Activated CD4-positive, alpha-beta T cell treated with anti-CD3 and anti-CD28 coated beads for 36 hours (primary cell): Measurements from ENCODE around the gene PLCB1. TPM values are rescaled to one million over a fixed set of nuclear protein-coding genes. Genes with fewer than 3 reads are reported as not detected.
A peak's percentile ranks its signal among the peaks of the same experiment; 100 is the strongest.

Source experiments
- ATAC-seq: fragments of 200-7000 bp; cut with Tn5 transposase; one replicate; pipeline ENCODE4 v1.10.0; 2021; ENCODE audit warnings: mild to moderate bottlenecking, moderate library complexity
- CTCF ChIA-PET: fragments of 350-600 bp; sonication (Branson Sonifier 250); formaldehyde crosslinking; loops from one replicate; lab custom pipeline; 2021; ENCODE audit warnings: antibody characterized with exemption; lab: Charles Lee
- POLR2A ChIA-PET: fragments of 350-600 bp; sonication (Branson Sonifier 250); formaldehyde crosslinking; loops from one replicate; lab custom pipeline; 2021; ENCODE audit warnings: antibody characterized with exemption, inconsistent platforms; lab: Charles Lee
- DNase-seq: peaks from one replicate; pipeline ENCODE4 v3.0.0-alpha.2; 2020
- H3K27ac Mint-ChIP-seq: one replicate; pipeline ENCODE4 v1.8.0; 2021; ENCODE audit warnings: mixed read lengths
- H3K27me3 Mint-ChIP-seq: one replicate; pipeline ENCODE4 v1.8.0; 2021; ENCODE audit warnings: mixed read lengths
- H3K36me3 Mint-ChIP-seq: one replicate; pipeline ENCODE4 v1.8.0; 2021; ENCODE audit warnings: low read depth, mixed read lengths
- H3K4me1 Mint-ChIP-seq: one replicate; pipeline ENCODE4 v1.8.0; 2021; ENCODE audit warnings: mixed read lengths
- H3K4me3 Mint-ChIP-seq: one replicate; pipeline ENCODE4 v1.8.0; 2021; ENCODE audit warnings: mild to moderate bottlenecking, moderate library complexity, mixed read lengths
- H3K9me3 Mint-ChIP-seq: one replicate; pipeline ENCODE4 v1.8.0; 2021; ENCODE audit warnings: low read depth, mixed read lengths
- intact Hi-C, 2 experiments: fragments of 100-400 bp; cut with DNase I in 1 of 2; cut with micrococcal nuclease in 1 of 2; formaldehyde crosslinking; loops; one replicate each; pipeline versions ENCODE4 v1.14.2 to v1.15.1; 2022 to 2024; cut with DNase I, micrococcal nuclease
- total RNA-seq, 2 experiments: library from RNA; stranded (reverse); gene quantifications; one replicate each; pipeline ENCODE4 v1.2.3, GENCODE V29; 2021

The PLCB1 gene
- total RNA-seq, 2 experiments from 2014 or later = 1.4 to 1.5 TPM

DNA sequence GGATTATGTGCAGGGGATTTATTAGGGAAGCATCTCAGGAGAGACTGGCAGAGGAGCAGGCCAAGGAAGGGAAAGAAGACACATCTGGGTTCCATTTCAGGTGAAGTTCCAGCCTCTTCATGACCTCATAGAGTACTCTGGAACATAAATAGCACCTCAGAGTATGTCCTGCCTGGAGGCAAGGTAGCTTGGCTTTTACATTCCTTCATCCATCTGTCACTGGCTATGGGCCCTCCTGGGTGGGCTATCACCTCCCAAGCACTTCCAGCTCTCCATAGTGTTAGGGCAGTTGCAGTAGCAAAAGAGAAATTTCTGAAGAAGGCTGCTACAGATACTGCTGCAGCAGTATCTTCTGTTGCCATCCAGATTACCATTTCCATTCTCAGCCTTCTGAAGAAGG is 116.0 kb downstream of the PLCB1 start:
- no peaks in the 10 kb centered on the region for H3K9me3 Mint-ChIP-seq
- no peak overlapping the region for H3K27ac Mint-ChIP-seq
- ChIA-PET CTCF (interaction anchor here (0.8 kb wide), 1 partner anchor 16 kb away, joined by 3 read pairs; no protein-coding TSS in a partner anchor), POLR2A (no interaction called here)
- ATAC-seq = no peak
- no peak overlapping the region for H3K4me3 Mint-ChIP-seq
- peaks cover 2% of the 10 kb centered on the region for H3K4me1 Mint-ChIP-seq
- no peak for DNase-seq
- H3K27me3 Mint-ChIP-seq = no peaks in the 10 kb centered on the region
- intact Hi-C loops = no loop called here
- no peaks in the 10 kb centered on the region for H3K36me3 Mint-ChIP-seq

DNA sequence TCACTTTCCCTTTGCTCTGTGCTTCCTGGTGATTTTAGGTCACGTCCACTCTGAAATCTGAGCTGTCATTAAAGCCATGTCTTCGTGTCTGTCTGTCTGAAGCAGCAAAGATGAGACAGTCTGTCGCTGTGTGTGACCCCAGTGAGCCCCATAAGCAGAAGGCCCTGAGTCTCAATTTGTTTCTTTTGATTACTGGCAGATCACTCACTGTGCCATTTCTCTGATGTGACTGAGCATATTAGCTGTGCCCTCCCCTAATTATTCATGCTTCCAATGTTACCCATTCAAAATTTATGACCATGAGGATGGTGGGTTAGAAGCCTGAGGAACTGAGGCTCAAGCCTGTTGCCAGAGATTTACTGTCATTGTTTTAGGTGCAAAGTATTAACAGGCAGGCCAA is 117.6 kb downstream of the PLCB1 start:
- ATAC-seq = no peak
- ChIA-PET POLR2A (no interaction called here), CTCF (no interaction called here)
- no peaks in the 10 kb centered on the region for H3K36me3 Mint-ChIP-seq
- H3K27me3 Mint-ChIP-seq = no peaks in the 10 kb centered on the region
- no peak overlapping the region for H3K27ac Mint-ChIP-seq
- no peak for DNase-seq
- peaks cover 2% of the 10 kb centered on the region for H3K4me1 Mint-ChIP-seq
- no peaks in the 10 kb centered on the region for H3K9me3 Mint-ChIP-seq
- H3K4me3 Mint-ChIP-seq = no peak overlapping the region
- intact Hi-C loops = no loop called here

GRCh38 chr20:8250539-8251200 is 118.6 kb downstream of the PLCB1 start:
- ChIA-PET CTCF (interaction anchor here (1.5 kb wide), 1 partner anchor 8 kb away, joined by 4 read pairs; no protein-coding TSS in a partner anchor), POLR2A (no interaction called here)
- ATAC-seq (no peak), DNase-seq (no peak)
- Mint-ChIP-seq H3K9me3 (no peaks in the 10 kb centered on the region), H3K36me3 (no peaks in the 10 kb centered on the region), H3K27me3 (no peaks in the 10 kb centered on the region), H3K4me1 (peaks cover 2% of the 10 kb centered on the region), H3K4me3 (no peak overlapping the region), H3K27ac (no peak overlapping the region)
- intact Hi-C loops = no loop called here

DNA sequence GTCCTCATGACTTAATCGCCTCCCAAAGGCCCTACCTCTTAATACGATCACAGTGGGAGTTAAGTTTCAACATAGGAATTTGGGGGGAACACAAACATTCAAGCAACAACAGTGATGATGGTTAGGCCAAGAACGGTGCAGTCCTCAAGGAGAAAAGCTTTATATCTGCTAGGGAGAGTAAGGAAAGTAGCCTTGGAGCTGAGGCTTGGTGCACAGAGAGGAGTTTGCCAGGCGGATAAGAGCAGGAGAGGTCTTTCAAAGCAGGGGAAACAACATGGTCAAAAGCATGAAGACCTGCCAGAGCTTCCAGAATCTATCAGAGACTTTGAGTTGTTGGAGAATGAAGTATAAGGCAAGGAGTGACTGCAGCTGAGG is 119.1 kb downstream of the PLCB1 start:
- intact Hi-C loops = no loop called here
- Mint-ChIP-seq H3K9me3 (no peaks in the 10 kb centered on the region), H3K4me3 (no peak overlapping the region), H3K36me3 (no peaks in the 10 kb centered on the region), H3K4me1 (peaks cover 2% of the 10 kb centered on the region), H3K27ac (no peak overlapping the region), H3K27me3 (no peaks in the 10 kb centered on the region)
- no peak for ATAC-seq
- DNase-seq = no peak
- ChIA-PET CTCF (interaction anchor here (1.5 kb wide), 1 partner anchor 9 kb away, joined by 4 read pairs; no protein-coding TSS in a partner anchor), POLR2A (interaction anchor here (0.6 kb wide), 1 partner anchor 66 kb away, joined by 4 read pairs; no protein-coding TSS in a partner anchor)

GRCh38 chr20:8254911-8255582 is 123.0 kb downstream of the PLCB1 start:
- Mint-ChIP-seq H3K4me3 (no peak overlapping the region), H3K9me3 (no peaks in the 10 kb centered on the region), H3K27me3 (no peaks in the 10 kb centered on the region), H3K4me1 (no peaks in the 10 kb centered on the region), H3K36me3 (no peaks in the 10 kb centered on the region), H3K27ac (no peak overlapping the region)
- ChIA-PET CTCF (no interaction called here), POLR2A (no interaction called here)
- no peak for ATAC-seq
- intact Hi-C loops = no loop called here
- DNase-seq = no peak

DNA sequence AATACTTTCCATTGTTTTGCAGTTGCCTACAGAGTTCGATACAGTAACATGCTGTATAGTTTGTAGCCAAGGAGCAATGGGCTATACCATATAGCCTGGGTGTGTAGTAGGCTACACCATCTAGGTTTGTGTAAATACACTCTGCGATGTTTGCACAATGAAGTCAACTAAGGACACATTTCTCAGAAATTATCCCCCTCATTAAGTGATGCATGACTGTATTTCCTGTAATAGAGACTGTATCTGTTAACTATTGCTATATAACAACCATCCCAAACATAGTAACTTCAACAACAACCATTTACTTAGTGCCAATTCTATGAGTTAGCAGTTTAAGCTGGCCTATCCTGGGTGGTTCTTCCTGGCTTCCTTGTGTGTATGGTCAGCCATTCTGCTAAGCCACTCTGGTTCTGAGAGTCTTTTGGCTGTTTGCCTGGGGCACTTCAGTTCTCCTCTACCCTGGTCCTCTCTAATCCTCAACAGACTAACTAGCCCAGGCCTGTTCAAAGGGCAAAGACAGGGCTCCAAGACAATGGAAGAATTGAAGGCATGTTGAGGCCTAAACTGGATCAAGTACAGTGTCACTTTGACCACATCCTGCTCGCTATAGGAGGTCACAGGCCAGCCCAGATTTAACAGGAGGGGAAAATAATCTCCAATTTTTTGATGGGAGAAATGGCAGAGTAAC is 124.0 kb downstream of the PLCB1 start:
- Mint-ChIP-seq H3K4me1 (no peaks in the 10 kb centered on the region), H3K27me3 (no peaks in the 10 kb centered on the region), H3K27ac (no peak overlapping the region), H3K9me3 (no peaks in the 10 kb centered on the region), H3K4me3 (no peak overlapping the region), H3K36me3 (no peaks in the 10 kb centered on the region)
- ATAC-seq = no peak
- ChIA-PET POLR2A (no interaction called here), CTCF (no interaction called here)
- intact Hi-C loops = no loop called here
- DNase-seq = no peak

- no peak for ATAC-seq
- no peak overlapping the region for H3K4me3 Mint-ChIP-seq
- ChIA-PET POLR2A (no interaction called here), CTCF (no interaction called here)
- no peak for DNase-seq
- no peaks in the 10 kb centered on the region for H3K27me3 Mint-ChIP-seq
- no peaks in the 10 kb centered on the region for H3K4me1 Mint-ChIP-seq
- intact Hi-C loops = no loop called here
- no peak overlapping the region for H3K27ac Mint-ChIP-seq
- H3K36me3 Mint-ChIP-seq = no peaks in the 10 kb centered on the region
- no peaks in the 10 kb centered on the region for H3K9me3 Mint-ChIP-seq
These were observed 128.8 kb downstream of the PLCB1 start for GRCh38 chr20:8260837-8261251.

- DNase-seq (no peak), ATAC-seq (no peak)
- no peaks in the 10 kb centered on the region for H3K27me3 Mint-ChIP-seq
- H3K36me3 Mint-ChIP-seq = no peaks in the 10 kb centered on the region
- H3K9me3 Mint-ChIP-seq = no peaks in the 10 kb centered on the region
- no peak overlapping the region for H3K4me3 Mint-ChIP-seq
- POLR2A ChIA-PET = no interaction called here
- intact Hi-C loops = no loop called here
- no peaks in the 10 kb centered on the region for H3K4me1 Mint-ChIP-seq
- H3K27ac Mint-ChIP-seq = no peak overlapping the region
- CTCF ChIA-PET = no interaction called here
These were observed 130.7 kb downstream of the PLCB1 start for GRCh38 chr20:8262721-8263120.

DNA sequence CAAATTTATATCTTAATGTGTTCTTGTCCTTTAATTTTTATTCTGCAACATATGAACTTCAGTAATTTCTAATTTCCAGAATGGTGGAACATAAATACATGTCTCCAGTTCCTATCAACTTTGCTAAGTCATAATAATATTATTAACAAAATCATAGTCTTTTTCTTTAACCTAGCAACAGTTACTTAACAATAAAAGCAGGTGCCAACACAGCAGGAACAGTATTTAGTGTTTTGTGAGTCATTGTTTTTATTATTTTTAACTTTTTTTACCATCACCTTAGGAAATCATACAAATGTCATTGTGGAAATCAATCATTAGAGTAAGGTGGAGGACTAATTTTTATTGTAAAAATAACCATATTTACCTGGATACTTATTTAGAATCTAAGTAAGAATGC is 133.5 kb downstream of the PLCB1 start:
- CTCF ChIA-PET = interaction anchor here (1.2 kb wide), 1 partner anchor 16 kb away, joined by 3 read pairs; no protein-coding TSS in a partner anchor
- Mint-ChIP-seq H3K4me3 (no peak overlapping the region), H3K27ac (no peak overlapping the region), H3K27me3 (peaks cover 2% of the 10 kb centered on the region), H3K9me3 (no peaks in the 10 kb centered on the region), H3K36me3 (no peaks in the 10 kb centered on the region), H3K4me1 (no peaks in the 10 kb centered on the region)
- intact Hi-C loops = no loop called here
- DNase-seq = no peak
- ATAC-seq = no peak
- POLR2A ChIA-PET = no interaction called here

DNA sequence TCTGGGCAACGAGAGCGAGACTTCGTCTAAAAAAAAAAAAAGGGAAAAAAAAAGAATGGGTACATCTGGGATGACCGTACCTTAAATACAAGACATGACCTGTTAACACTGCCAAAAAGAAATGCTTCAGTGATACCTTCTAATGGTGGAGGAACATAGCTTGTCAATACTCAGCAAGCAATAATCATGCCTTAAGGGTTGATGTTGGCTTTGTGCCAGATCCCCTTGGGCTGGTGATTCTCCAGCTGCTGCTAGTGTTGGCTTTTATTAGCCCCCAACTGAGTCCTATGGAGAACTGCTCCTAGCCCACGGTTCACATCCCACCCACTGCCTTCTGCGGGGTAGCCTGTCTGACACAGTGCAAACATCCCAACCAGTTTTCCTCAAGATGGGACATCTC is 134.9 kb downstream of the PLCB1 start:
- CTCF ChIA-PET = no interaction called here
- ATAC-seq = no peak
- Mint-ChIP-seq H3K4me1 (peaks cover 6% of the 10 kb centered on the region), H3K4me3 (no peak overlapping the region), H3K27me3 (peaks cover 2% of the 10 kb centered on the region), H3K27ac (no peak overlapping the region), H3K9me3 (no peaks in the 10 kb centered on the region), H3K36me3 (no peaks in the 10 kb centered on the region)
- POLR2A ChIA-PET = no interaction called here
- intact Hi-C loops = no loop called here
- no peak for DNase-seq

- intact Hi-C loops = loop anchor here (5.0 to 10.0 kb wide), 3 partner anchors 54 to 117 kb away; no protein-coding TSS in a partner anchor
- Mint-ChIP-seq H3K27ac (no peak overlapping the region), H3K4me1 (peaks cover 23% of the 10 kb centered on the region), H3K9me3 (no peaks in the 10 kb centered on the region), H3K27me3 (peaks cover 8% of the 10 kb centered on the region), H3K4me3 (no peak overlapping the region), H3K36me3 (no peaks in the 10 kb centered on the region)
- ChIA-PET POLR2A (no interaction called here), CTCF (no interaction called here)
- DNase-seq = no peak
- peak; percentile 26 for ATAC-seq
These were observed 139.7 kb downstream of the PLCB1 start for GRCh38 chr20:8271727-8272126.
